Measurements from ENCODE around the gene HIVEP3.

The HIVEP3 gene

DNA sequence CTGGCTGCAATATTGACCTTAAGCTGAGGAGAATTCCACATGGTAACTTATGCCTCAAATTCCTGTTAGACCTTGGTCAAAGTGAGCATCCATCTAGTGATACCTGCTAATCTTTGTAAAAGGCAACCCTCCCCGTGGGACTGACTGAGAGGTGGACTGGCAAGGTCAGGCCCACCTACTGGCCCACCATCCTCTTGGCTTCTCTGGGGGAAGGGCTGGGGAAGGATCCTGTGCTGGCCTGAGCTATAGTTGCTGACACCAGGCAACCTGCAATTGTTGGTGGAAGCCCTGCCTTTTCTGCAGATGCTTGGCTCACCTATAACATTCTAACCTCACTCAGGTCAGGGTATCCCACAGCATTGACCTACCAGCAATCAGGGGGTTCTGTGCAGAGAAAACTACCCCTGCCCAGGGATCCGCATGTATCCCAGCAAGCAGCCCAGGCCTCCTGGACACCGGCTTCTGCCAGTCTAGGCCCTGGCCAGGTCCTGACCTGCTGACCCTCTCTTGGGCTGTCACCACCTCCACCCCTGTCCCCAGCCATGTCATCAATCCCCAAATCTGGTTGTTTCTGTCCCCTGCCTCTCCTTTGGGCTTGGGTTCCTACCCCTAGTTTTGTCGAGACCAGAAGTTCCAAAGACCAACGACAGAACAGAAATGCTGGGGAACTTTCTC is 326.1 kb downstream of the HIVEP3 start:
- DNase-seq (ENCODE audit: low read depth in 1 of 2, low spot score in 1 of 2) = no peak

- no peak for DNase-seq (ENCODE audit: low read depth in 1 of 2, low spot score in 1 of 2)
Measured at GRCh38 chr1:41591891-41592290, 326.8 kb downstream of the HIVEP3 start.

DNA sequence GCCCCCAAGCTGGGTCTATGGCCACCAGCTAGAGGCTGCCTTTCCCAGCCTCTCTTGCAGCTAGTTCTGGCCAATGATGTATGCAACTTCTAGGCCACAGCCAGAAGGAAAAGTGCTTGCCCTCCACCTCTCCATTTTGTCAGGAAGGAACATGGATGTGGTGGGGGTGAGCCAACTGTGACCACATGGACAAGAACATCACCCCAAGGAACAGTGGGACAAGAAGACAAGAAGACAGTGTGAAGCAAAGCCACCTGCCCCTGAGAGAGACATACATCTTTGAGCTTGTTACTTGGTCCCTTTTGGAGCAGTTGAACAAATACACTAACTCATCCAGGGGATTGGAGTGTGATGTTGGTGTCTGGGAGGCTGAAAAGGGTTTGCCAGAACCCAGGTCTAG is 328.4 kb downstream of the HIVEP3 start:
- no peak for DNase-seq (ENCODE audit: low read depth in 1 of 2, low spot score in 1 of 2)

GRCh38 chr1:41589395-41589794 is 329.3 kb downstream of the HIVEP3 start:
- DNase-seq (ENCODE audit: low read depth in 1 of 2, low spot score in 1 of 2) = no peak

DNA sequence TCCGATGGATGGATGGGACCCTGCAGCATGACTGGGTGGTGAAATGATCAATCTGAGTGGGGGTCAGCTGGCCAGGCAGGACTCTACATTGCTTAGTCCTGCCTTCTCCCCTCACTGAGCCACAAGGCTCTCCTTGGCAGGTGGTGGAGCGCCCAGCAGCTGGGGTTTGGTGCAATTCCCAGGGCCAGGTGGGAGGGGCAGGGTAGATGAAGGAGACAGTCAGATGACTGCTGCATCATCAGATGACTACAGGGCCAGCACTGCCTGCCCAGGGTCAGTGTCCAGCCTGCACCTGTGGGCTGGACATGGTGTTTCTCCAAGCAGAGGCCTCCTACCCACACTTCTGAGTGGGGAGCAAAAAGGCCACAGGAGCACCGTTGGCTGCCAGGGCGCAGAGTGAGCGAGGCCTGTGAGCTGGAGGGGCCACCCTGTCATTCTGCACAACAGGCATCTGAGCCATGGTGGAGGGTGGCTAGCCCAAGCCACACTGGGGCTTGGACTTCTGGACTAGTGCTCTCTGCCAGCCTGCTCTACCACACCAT is 330.3 kb downstream of the HIVEP3 start:
- DNase-seq (ENCODE audit: low read depth in 1 of 2, low spot score in 1 of 2) = no peak

DNA sequence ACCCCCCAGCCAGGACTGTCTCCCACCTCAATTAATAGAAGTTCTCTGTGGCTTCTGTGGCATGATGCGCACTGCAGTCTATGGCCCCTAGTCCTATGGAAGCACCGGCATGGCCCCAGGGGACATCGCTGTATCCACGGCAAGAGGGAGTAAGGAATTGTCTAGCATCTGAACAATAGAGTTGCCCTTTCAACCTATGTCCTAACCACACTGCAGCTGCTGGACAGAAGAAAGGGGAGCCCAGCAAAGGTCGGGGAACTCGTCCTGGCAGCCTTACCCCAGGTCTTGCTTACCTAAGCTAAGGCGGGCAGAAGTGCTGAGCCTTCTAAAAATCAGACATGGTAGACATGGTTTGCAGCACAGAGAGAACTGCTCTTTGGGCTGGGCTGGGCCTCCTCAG is 330.9 kb downstream of the HIVEP3 start:
- DNase-seq (ENCODE audit: low read depth in 1 of 2, low spot score in 1 of 2) = no peak

GRCh38 chr1:41586230-41586629 is 332.5 kb downstream of the HIVEP3 start:
- no peak for DNase-seq (ENCODE audit: low read depth in 1 of 2, low spot score in 1 of 2)

DNA sequence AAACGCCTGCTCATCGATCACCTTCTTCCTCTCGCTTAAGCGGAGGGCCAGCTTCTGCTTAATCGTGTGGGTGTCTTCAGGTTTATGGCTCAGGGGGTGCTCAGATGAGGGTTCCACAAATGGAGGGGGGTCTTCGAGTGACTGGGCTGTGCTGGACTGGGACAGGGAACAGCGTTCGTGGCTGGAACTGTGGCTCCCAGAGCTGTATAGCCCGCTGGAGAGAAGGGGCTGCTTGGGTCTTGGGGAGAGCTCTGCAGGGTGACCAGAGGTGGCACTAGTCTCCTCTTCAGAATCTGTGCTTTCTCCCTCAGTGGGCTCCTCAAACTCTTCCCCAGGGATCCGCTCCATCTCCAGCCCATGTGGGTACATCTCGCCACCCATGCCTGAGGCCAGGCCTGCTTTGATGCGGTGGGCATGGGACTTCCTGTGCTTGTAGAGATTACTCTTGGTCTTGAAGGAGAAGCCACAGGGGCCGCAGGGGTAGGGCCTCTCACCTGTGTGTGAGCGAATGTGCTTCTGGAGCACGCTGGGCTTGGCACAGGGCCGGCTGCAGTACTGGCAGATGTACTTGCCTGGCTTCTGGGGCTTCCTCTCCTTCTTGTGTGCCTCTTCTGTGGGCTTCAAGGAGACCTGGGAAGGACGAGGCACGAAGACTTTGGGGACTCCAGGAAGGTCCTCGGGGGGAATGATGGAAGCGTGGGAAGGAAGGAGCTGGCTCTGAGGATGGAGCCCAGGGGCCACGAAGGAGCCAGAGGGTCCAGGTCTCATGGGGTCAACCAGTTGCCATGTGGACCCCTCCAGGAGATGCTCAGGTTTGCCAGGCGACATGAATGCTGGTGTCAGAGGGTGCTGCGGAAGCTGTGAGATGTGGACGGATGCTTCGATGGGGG is 334.8 kb downstream of the HIVEP3 start:
- no peak for DNase-seq (ENCODE audit: low read depth in 1 of 2, low spot score in 1 of 2)

DNA sequence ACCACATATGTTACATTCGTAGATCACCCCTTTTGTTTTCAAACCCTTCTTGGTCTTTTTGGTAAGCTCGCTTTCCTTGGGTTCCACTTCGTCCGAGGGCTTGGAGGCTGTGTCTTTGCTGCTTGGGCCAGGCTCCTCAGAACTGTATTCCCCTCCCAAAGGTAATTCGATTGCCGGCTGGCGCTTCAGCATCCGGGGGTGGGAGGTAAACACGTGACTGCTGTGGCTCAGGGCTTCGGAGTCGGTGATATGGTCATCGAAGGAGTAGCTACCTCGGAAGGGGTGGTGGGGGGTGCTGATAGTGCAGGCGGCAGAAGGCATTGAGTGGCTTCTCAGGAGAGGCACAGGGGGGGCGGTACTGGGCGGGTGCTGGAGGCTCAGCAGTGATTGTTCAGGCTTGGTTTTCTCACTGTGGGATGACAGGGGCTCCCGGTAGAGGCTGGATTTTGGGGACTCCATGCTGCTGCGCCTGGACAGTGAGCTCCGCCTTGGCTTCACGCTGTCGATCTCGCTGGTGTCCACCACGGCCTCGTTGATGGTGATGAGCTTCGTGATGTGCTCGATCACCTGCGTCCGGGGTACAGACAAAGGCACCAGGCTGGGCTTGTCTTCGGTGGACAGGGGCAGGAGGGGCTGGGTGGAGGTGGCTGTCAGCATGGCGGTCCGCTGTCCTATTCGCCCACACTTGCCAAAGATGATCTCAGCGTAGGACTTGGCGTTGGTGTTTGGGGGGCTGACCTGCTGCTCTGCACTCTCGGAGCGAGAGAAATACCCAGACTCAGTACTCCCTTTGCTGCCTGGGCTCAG is 335.7 kb downstream of the HIVEP3 start:
- no peak for DNase-seq (ENCODE audit: low read depth in 1 of 2, low spot score in 1 of 2)

- DNase-seq (ENCODE audit: low read depth in 1 of 2, low spot score in 1 of 2) = no peak
Measured at GRCh38 chr1:41582351-41582750, 336.4 kb downstream of the HIVEP3 start.

GRCh38 chr1:41582004-41582325 is 336.8 kb downstream of the HIVEP3 start:
- no peak for DNase-seq (ENCODE audit: low read depth in 1 of 2, low spot score in 1 of 2)

DNA sequence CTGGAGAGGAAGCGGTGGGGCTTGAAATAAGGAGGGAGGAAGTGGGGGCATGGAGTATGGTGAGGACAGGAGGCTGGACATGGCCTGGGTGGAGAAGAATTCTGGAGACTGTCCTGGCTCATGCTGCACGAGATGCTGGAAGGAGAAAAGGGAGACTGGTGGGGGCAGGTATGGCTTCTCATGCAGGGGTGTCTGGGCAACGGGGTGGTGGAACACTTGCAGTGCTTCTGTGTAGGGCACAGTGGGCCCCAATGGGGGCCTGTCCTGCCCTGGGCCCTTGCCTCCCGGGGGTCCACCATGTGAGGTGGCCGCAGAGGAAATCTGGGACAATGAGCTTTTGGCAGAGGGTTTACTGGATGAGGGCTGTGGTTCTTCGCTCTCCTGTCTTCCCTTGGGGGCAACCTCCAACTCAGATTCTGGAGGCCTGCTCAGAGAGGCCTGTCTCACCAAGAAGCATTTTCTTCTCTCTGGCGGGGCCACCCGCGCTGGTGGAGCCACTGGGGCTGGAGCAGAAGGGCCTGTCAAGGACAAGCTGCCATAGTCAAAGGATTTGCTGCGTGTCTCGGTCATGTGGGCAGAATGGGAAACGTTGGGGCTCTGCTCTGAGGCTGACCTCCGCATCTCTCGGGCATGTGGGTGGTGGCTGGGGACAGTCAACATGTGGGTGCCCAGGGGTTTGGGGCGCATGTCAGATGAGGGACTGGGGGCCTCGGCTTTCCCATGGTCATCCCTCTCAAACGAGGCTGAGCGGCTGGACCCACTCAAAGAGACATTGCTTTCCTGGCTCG is 337.3 kb downstream of the HIVEP3 start:
- DNase-seq (ENCODE audit: low read depth in 1 of 2, low spot score in 1 of 2) = no peak

- no peak for DNase-seq (ENCODE audit: low read depth in 1 of 2, low spot score in 1 of 2)
Measured at GRCh38 chr1:41580520-41581172, 338.1 kb downstream of the HIVEP3 start.

- no peak for DNase-seq (ENCODE audit: low read depth in 1 of 2, low spot score in 1 of 2)
Measured at GRCh38 chr1:41580021-41580420, 338.7 kb downstream of the HIVEP3 start.

GRCh38 chr1:41578712-41579335 is 339.9 kb downstream of the HIVEP3 start:
- DNase-seq (ENCODE audit: low read depth in 1 of 2, low spot score in 1 of 2) = no peak

GRCh38 chr1:41576620-41577019 is 342.1 kb downstream of the HIVEP3 start:
- no peak for DNase-seq (ENCODE audit: low read depth in 1 of 2, low spot score in 1 of 2)

DNA sequence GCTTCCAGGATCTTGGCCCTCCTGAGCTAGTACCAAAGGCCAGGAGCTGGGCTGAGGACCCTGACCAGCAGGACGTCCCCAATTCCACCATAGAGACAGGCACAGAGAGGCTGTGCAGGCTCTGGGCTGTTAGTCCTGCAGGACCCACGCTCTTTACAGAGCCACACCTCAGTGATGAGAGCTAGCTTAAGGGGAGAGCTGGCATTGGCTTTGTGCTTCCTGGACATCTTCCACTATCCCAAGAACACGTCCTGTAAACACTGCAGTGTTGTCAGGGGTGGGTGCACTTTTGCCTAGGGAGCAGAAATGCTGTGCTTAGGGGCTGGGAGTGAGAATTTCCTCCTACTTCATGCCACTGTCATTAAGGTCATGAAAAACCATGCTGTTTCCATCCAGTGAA is 342.5 kb downstream of the HIVEP3 start:
- DNase-seq (ENCODE audit: low read depth in 1 of 2, low spot score in 1 of 2) = no peak

GRCh38 chr1:41574842-41575241 is 343.9 kb downstream of the HIVEP3 start:
- DNase-seq (ENCODE audit: low read depth in 1 of 2, low spot score in 1 of 2) = no peak

DNA sequence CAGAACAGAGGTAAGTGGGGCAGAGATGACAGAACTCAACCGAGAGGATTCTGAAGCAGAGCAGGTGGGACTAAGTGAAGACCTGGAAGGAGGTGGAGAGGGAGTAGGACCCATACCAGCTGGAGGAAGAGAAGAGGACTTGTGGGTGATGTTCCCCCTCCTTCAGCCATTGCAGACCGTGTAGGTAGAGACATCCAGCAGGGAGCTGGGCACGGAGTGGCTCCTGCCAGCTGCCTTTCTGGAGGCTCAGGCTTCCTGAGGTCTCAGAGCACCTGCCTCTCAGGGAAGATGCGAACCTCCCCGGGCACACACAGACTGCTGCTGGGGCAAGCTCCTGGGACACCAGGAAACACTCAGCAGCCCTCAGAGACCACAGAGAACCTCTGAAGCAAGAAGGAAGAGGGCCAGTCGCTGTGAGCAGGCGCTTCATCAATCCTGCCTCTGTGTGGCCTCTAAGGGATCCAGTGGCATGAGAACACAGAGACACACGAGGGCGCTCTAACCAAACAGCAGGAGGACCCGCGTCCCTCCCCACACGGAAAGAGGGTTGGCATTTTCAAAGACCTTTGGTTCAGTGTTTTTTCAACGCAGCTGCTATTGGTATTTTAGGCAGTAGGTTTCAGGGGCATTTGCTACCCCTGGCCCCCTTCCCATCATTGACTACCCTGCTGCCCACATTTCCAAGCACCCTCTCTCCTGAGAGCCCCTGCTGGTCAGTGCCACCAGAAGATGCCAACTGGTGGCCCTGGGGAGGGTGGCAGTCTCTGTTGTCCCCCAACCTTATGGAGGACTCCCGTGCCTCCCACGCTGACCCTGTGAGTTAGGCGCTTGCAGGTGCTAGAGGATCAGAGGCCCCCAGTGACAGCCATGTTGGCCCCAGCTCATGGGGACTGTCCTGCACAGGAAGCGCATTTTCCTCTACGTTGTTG is 344.7 kb downstream of the HIVEP3 start:
- DNase-seq (ENCODE audit: low read depth in 1 of 2, low spot score in 1 of 2) = peak; percentile 51 to 55
